ENCODE results near the gene BMPR1B. TPM values are rescaled to one million over a fixed set of nuclear protein-coding genes. Genes with fewer than 3 reads are reported as not detected.

The BMPR1B gene
- total and polyA plus RNA-seq, 2 donors: 0.13 to 1.7 TPM

GRCh38 chr4:94939791-94940519 is 182.2 kb downstream of the BMPR1B start:
- 73% methylated on average over 2 of the region's 2 CpGs for WGBS

GRCh38 chr4:94940520-94940908 is 182.8 kb downstream of the BMPR1B start:
- no peak overlapping the region for H3K27ac ChIP-seq (ENCODE audit: low read depth)
- no peaks in the 10 kb centered on the region for H3K4me1 ChIP-seq (ENCODE audit: insufficient read depth)
- no peaks in the 10 kb centered on the region for H3K36me3 ChIP-seq (ENCODE audit: insufficient read depth)
- 93% methylated on average over 5 of the region's 5 CpGs for WGBS
- DNase-seq (ENCODE audit: extremely low spot score): no peak
- no peak overlapping the region for H3K4me3 ChIP-seq (ENCODE audit: low read depth, low read length)

More at GRCh38 chr4:94939791-94940519, 182.2 kb downstream of the BMPR1B start:
- H3K4me3 ChIP-seq (ENCODE audit: low read depth, low read length): no peak overlapping the region
- no peak for DNase-seq (ENCODE audit: extremely low spot score)
- H3K4me1 ChIP-seq (ENCODE audit: insufficient read depth): no peaks in the 10 kb centered on the region
- no peaks in the 10 kb centered on the region for H3K36me3 ChIP-seq (ENCODE audit: insufficient read depth)
- no peak overlapping the region for H3K27ac ChIP-seq (ENCODE audit: low read depth)

- DNase-seq (ENCODE audit: extremely low spot score): no peak
- Histone ChIP-seq H3K4me1 (ENCODE audit: insufficient read depth) (no peaks in the 10 kb centered on the region), H3K4me3 (ENCODE audit: low read depth, low read length) (no peak overlapping the region), H3K27ac (ENCODE audit: low read depth) (no peak overlapping the region), H3K36me3 (ENCODE audit: insufficient read depth) (no peaks in the 10 kb centered on the region)
- 80% methylated on average over 3 of the region's 3 CpGs for WGBS
These were observed 184.0 kb downstream of the BMPR1B start for GRCh38 chr4:94941706-94942105.

GRCh38 chr4:94944726-94945125 is 187.0 kb downstream of the BMPR1B start:
- WGBS: 54% methylated on average over 2 of the region's 2 CpGs
- DNase-seq (ENCODE audit: extremely low spot score): no peak
- H3K36me3 ChIP-seq (ENCODE audit: insufficient read depth): no peaks in the 10 kb centered on the region

GRCh38 chr4:94947681-94948108 is 189.9 kb downstream of the BMPR1B start:
- Histone ChIP-seq H3K27ac (ENCODE audit: low read depth) (no peak overlapping the region), H3K36me3 (ENCODE audit: insufficient read depth) (no peaks in the 10 kb centered on the region), H3K4me3 (ENCODE audit: low read depth, low read length) (no peak overlapping the region), H3K4me1 (ENCODE audit: insufficient read depth) (no peaks in the 10 kb centered on the region)
- DNase-seq (ENCODE audit: extremely low spot score): no peak
- 75% methylated on average over 4 of the region's 4 CpGs for WGBS

More at GRCh38 chr4:94944726-94945125, 187.0 kb downstream of the BMPR1B start:
- no peaks in the 10 kb centered on the region for H3K4me1 ChIP-seq (ENCODE audit: insufficient read depth)
- no peak overlapping the region for H3K27ac ChIP-seq (ENCODE audit: low read depth)
- no peak overlapping the region for H3K4me3 ChIP-seq (ENCODE audit: low read depth, low read length)

- DNase-seq (ENCODE audit: extremely low spot score): no peak
- H3K36me3 ChIP-seq (ENCODE audit: insufficient read depth): no peaks in the 10 kb centered on the region
- WGBS: 62% methylated on average over 2 of the region's 2 CpGs
- no peak overlapping the region for H3K4me3 ChIP-seq (ENCODE audit: low read depth, low read length)
- no peaks in the 10 kb centered on the region for H3K4me1 ChIP-seq (ENCODE audit: insufficient read depth)
- no peak overlapping the region for H3K27ac ChIP-seq (ENCODE audit: low read depth)
These were observed 196.5 kb downstream of the BMPR1B start for GRCh38 chr4:94954251-94954650.

GRCh38 chr4:94957030-94957429 is 199.3 kb downstream of the BMPR1B start:
- DNase-seq (ENCODE audit: extremely low spot score): no peak
- H3K27ac ChIP-seq (ENCODE audit: low read depth): no peak overlapping the region
- no peak overlapping the region for H3K4me3 ChIP-seq (ENCODE audit: low read depth, low read length)
- H3K36me3 ChIP-seq (ENCODE audit: insufficient read depth): no peaks in the 10 kb centered on the region
- H3K4me1 ChIP-seq (ENCODE audit: insufficient read depth): no peaks in the 10 kb centered on the region
- 42% methylated on average over 3 of the region's 3 CpGs for WGBS

- no peak for DNase-seq (ENCODE audit: extremely low spot score)
- no peak overlapping the region for H3K27ac ChIP-seq (ENCODE audit: low read depth)
- H3K4me1 ChIP-seq (ENCODE audit: insufficient read depth): no peaks in the 10 kb centered on the region
- no peaks in the 10 kb centered on the region for H3K36me3 ChIP-seq (ENCODE audit: insufficient read depth)
- H3K4me3 ChIP-seq (ENCODE audit: low read depth, low read length): no peak overlapping the region
- 100% methylated on average over 1 of the region's 1 CpG for WGBS
These were observed 201.6 kb downstream of the BMPR1B start for GRCh38 chr4:94959307-94959706.

GRCh38 chr4:94960708-94961107 is 203.0 kb downstream of the BMPR1B start:
- Histone ChIP-seq H3K36me3 (ENCODE audit: insufficient read depth) (no peaks in the 10 kb centered on the region), H3K4me1 (ENCODE audit: insufficient read depth) (no peaks in the 10 kb centered on the region), H3K4me3 (ENCODE audit: low read depth, low read length) (no peak overlapping the region), H3K27ac (ENCODE audit: low read depth) (no peak overlapping the region)
- no peak for DNase-seq (ENCODE audit: extremely low spot score)
- 59% methylated on average over 1 of the region's 1 CpG for WGBS

- Histone ChIP-seq H3K4me1 (ENCODE audit: insufficient read depth) (no peaks in the 10 kb centered on the region), H3K27ac (ENCODE audit: low read depth) (no peak overlapping the region), H3K4me3 (ENCODE audit: low read depth, low read length) (no peak overlapping the region), H3K36me3 (ENCODE audit: insufficient read depth) (no peaks in the 10 kb centered on the region)
- no peak for DNase-seq (ENCODE audit: extremely low spot score)
- WGBS: 88% methylated on average over 2 of the region's 2 CpGs
These were observed 203.7 kb downstream of the BMPR1B start for GRCh38 chr4:94961420-94961819.

- Histone ChIP-seq H3K4me1 (ENCODE audit: insufficient read depth) (no peaks in the 10 kb centered on the region), H3K36me3 (ENCODE audit: insufficient read depth) (no peaks in the 10 kb centered on the region), H3K4me3 (ENCODE audit: low read depth, low read length) (no peak overlapping the region), H3K27ac (ENCODE audit: low read depth) (no peak overlapping the region)
- no peak for DNase-seq (ENCODE audit: extremely low spot score)
These were observed 204.7 kb downstream of the BMPR1B start for GRCh38 chr4:94962484-94962883.

- no peaks in the 10 kb centered on the region for H3K36me3 ChIP-seq (ENCODE audit: insufficient read depth)
- no peaks in the 10 kb centered on the region for H3K4me1 ChIP-seq (ENCODE audit: insufficient read depth)
- no peak overlapping the region for H3K4me3 ChIP-seq (ENCODE audit: low read depth, low read length)
- no peak for DNase-seq (ENCODE audit: extremely low spot score)
- H3K27ac ChIP-seq (ENCODE audit: low read depth): no peak overlapping the region
These were observed 208.1 kb downstream of the BMPR1B start for GRCh38 chr4:94965852-94966251.

- DNase-seq (ENCODE audit: extremely low spot score): no peak
- no peak overlapping the region for H3K27ac ChIP-seq (ENCODE audit: low read depth)
- no peaks in the 10 kb centered on the region for H3K4me1 ChIP-seq (ENCODE audit: insufficient read depth)
- H3K36me3 ChIP-seq (ENCODE audit: insufficient read depth): no peaks in the 10 kb centered on the region
- WGBS: 76% methylated on average over 4 of the region's 4 CpGs
- no peak overlapping the region for H3K4me3 ChIP-seq (ENCODE audit: low read depth, low read length)
These were observed 210.7 kb downstream of the BMPR1B start for GRCh38 chr4:94968493-94968892.

GRCh38 chr4:94970650-94971049 is 212.9 kb downstream of the BMPR1B start:
- no peak for DNase-seq (ENCODE audit: extremely low spot score)
- WGBS: 55% methylated on average over 1 of the region's 1 CpG
- H3K4me3 ChIP-seq (ENCODE audit: low read depth, low read length): no peak overlapping the region
- no peak overlapping the region for H3K27ac ChIP-seq (ENCODE audit: low read depth)
- H3K4me1 ChIP-seq (ENCODE audit: insufficient read depth): no peaks in the 10 kb centered on the region
- no peaks in the 10 kb centered on the region for H3K36me3 ChIP-seq (ENCODE audit: insufficient read depth)

GRCh38 chr4:94974773-94975172 is 217.0 kb downstream of the BMPR1B start:
- no peak for DNase-seq (ENCODE audit: extremely low spot score)
- H3K4me1 ChIP-seq (ENCODE audit: insufficient read depth): no peaks in the 10 kb centered on the region
- H3K27ac ChIP-seq (ENCODE audit: low read depth): no peak overlapping the region
- no peak overlapping the region for H3K4me3 ChIP-seq (ENCODE audit: low read depth, low read length)
- no peaks in the 10 kb centered on the region for H3K36me3 ChIP-seq (ENCODE audit: insufficient read depth)
- 88% methylated on average over 3 of the region's 3 CpGs for WGBS
